Endothelial cell of umbilical vein (primary cell): ENCODE data around the gene CEP72. TPM values are rescaled to one million over a fixed set of nuclear protein-coding genes. Genes with fewer than 3 reads are reported as not detected.
A peak's percentile ranks its signal among the peaks of the same experiment; 100 is the strongest.

Source experiments
- BruUV-seq: library from RNA; stranded (reverse); fragments of 400-500 nt; replicated peaks from 2 replicates; lab custom pipeline; 2021; lab: Mats Ljungman, UMichigan
- CTCF ChIA-PET: fragments of 300-600, 350-600 bp; sonication (Branson Sonifier 250); formaldehyde crosslinking; loops from one replicate; lab custom pipeline; 2021; ENCODE audit warnings: antibody characterized with exemption, inconsistent platforms; lab: Charles Lee
- POLR2A ChIA-PET: fragments of 300-600, 350-600 bp; sonication (Branson Sonifier 250); formaldehyde crosslinking; loops from one replicate; lab custom pipeline; 2021; ENCODE audit warnings: antibody characterized with exemption, inconsistent platforms; lab: Charles Lee
- DNase-seq: peaks from one replicate; pipeline ENCODE4 v3.0.0-alpha.2; 2011; ENCODE audit warnings: low read depth, low spot score
- FAIRE-seq: peaks from 2 replicates; lab custom pipeline; 2011; peaks lifted over from hg19 to GRCh38; lab: Jason Lieb, UNC
- H2AFZ ChIP-seq: 2 replicates; pipeline ENCODE4 v1.6.0; 2012; ENCODE audit warnings: low read depth, low read length, control low read depth, inconsistent platforms
- H3K27ac ChIP-seq: 2 replicates; pipeline ENCODE4 v1.5.1; 2011; ENCODE audit warnings: low read depth, mild to moderate bottlenecking, control low read depth, low read length, moderate library complexity; ENCODE audit not compliant: insufficient read depth
- H3K27me3 ChIP-seq, 2 experiments: 2 replicates each; pipeline versions ENCODE4 v1.6.0 to v1.6.1; 2011; ENCODE audit warnings: low read length in 2 of 2, mixed read lengths in 1 of 2; ENCODE audit not compliant: control insufficient read depth in 2 of 2, insufficient read depth in 2 of 2
- H3K36me3 ChIP-seq, 2 experiments: 2 replicates in 1 of 2; 3 replicates in 1 of 2; pipeline ENCODE4 v1.5.1; 2011; ENCODE audit warnings: low read length in 2 of 2, mild to moderate bottlenecking in 1 of 2, moderate library complexity in 1 of 2; ENCODE audit not compliant: control insufficient read depth in 2 of 2, insufficient read depth in 2 of 2; ENCODE audit errors: extremely low read depth in 1 of 2
- H3K4me1 ChIP-seq: 3 replicates; pipeline ENCODE4 v1.5.1; 2011; ENCODE audit warnings: mild to moderate bottlenecking, low read length; ENCODE audit not compliant: control insufficient read depth, insufficient read depth; ENCODE audit errors: extremely low read depth
- H3K4me2 ChIP-seq: 2 replicates; pipeline ENCODE4 v1.6.1; 2011; ENCODE audit warnings: low read length, control low read depth, mixed read lengths; ENCODE audit not compliant: insufficient read depth
- H3K4me3 ChIP-seq, 3 experiments: fragments of 200-600 bp in 1 of 3; sonication (generic), shearing (Covaris generic) in 1 of 3; replicated peaks in 1 of 3; 2 replicates each; pipeline ENCODE4 v1.5.1; 2011 to 2016; ENCODE audit warnings: control low read depth in 3 of 3, low read length in 3 of 3, mild to moderate bottlenecking in 2 of 3, inconsistent platforms in 1 of 3, low read depth in 1 of 3, moderate library complexity in 1 of 3; ENCODE audit not compliant: insufficient read depth in 1 of 3
- H3K79me2 ChIP-seq: 2 replicates; pipeline ENCODE4 v1.6.0; 2012; ENCODE audit warnings: low read length, inconsistent platforms; ENCODE audit not compliant: control insufficient read depth, insufficient read depth
- H3K9ac ChIP-seq: replicated peaks from 2 replicates; pipeline ENCODE3; 2011; ENCODE audit warnings: low read length, control low read depth; ENCODE audit not compliant: insufficient read depth; ENCODE audit errors: extremely low read depth
- H3K9me1 ChIP-seq: replicated peaks from 3 replicates; pipeline ENCODE4 v1.6.0; 2011; ENCODE audit warnings: mild to moderate bottlenecking, low read length; ENCODE audit not compliant: control insufficient read depth, insufficient read depth; ENCODE audit errors: extremely low read depth
- H3K9me3 ChIP-seq: replicated peaks from 2 replicates; pipeline ENCODE4 v1.5.1; 2012; ENCODE audit warnings: low read length, inconsistent platforms; ENCODE audit not compliant: control insufficient read depth, insufficient read depth
- H4K20me1 ChIP-seq: replicated peaks from 2 replicates; pipeline ENCODE3; 2011; ENCODE audit warnings: mild to moderate bottlenecking, low read length; ENCODE audit not compliant: control insufficient read depth, insufficient read depth; ENCODE audit errors: extremely low read depth
- CTCF ChIP-seq, 2 donors: IDR thresholded peaks; 1 replicate in 1 of 2; 2 replicates in 1 of 2; pipeline ENCODE4 v1.5.1; 2011; ENCODE audit warnings: low read length in 2 of 2, mild to moderate bottlenecking in 2 of 2, moderate library complexity in 2 of 2, control low read depth in 1 of 2, inconsistent platforms in 1 of 2, low read depth in 1 of 2; ENCODE audit not compliant: insufficient read depth in 1 of 2; ENCODE audit errors: extremely low read depth in 1 of 2
- GATA2 ChIP-seq: IDR thresholded peaks from 2 replicates; pipeline ENCODE4 v1.7.0; 2011; ENCODE audit warnings: low read depth, mild to moderate bottlenecking, moderate library complexity, mixed read lengths, low read length; ENCODE audit not compliant: insufficient read length, insufficient read depth
- MAX ChIP-seq: IDR thresholded peaks from 2 replicates; pipeline ENCODE4 v1.6.1; 2011; ENCODE audit not compliant: insufficient read depth, insufficient read length
- MYC ChIP-seq: IDR thresholded peaks from one replicate; pipeline ENCODE4 v1.6.1; 2011; ENCODE audit warnings: mild to moderate bottlenecking, low read depth, low read length
- POLR2AphosphoS5 ChIP-seq: IDR thresholded peaks from 2 replicates; pipeline ENCODE4 v1.6.1; 2012; ENCODE audit warnings: low read depth, mild to moderate bottlenecking, control low read depth, low read length, moderate library complexity; ENCODE audit not compliant: insufficient read depth
- dilution Hi-C: fragments of 300-500 bp; cut with MboI; formaldehyde crosslinking; loops from one replicate; pipeline ENCODE4 v1.15.0; 2019; ENCODE audit warnings: low sequenced_read_pairs; ENCODE audit not compliant: extremely low pct_ligation_motif_present
- intact Hi-C: fragments of 100-400 bp; cut with micrococcal nuclease; formaldehyde crosslinking; loops from one replicate; pipeline ENCODE4 v1.10.0; 2022
- polyA plus RNA-seq, 4 experiments: library from polyadenylated mRNA; depleted of rRNA in 3 of 4; stranded (reverse) in 3 of 4; unstranded in 1 of 4; fragments of >200 nt; gene quantifications; 2 replicates each; pipeline versions ENCODE4 v1.2.1 to v1.2.3, GENCODE V29; 2011 to 2012; ENCODE audit warnings: missing spikeins in 1 of 4
- total RNA-seq: library from RNA; stranded (reverse); gene quantifications from 2 replicates; pipeline ENCODE4 v1.2.3, GENCODE V29; 2021

The CEP72 gene
- total and polyA plus RNA-seq, 2 donors (not counting 3 experiments of a cell fraction or from before 2014, with no cell fraction given), result 2.9 to 9.5 TPM

GRCh38 chr5:658103-658502 is 46.0 kb downstream of the CEP72 start:
- peak overlapping the region; percentile 40 for H3K9ac ChIP-seq
- CTCF ChIA-PET, result interaction anchor here (1.0 to 1.5 kb wide), 3 partner anchors 11 to 234 kb away, joined by 3 to 6 read pairs (median 4); partner anchors contain the start of genes BRD9 and TRIP13
- no peaks in the 10 kb centered on the region for H4K20me1 ChIP-seq
- no peaks in the 10 kb centered on the region for H3K27me3 ChIP-seq
- H2AFZ ChIP-seq, result no peak overlapping the region
- FAIRE-seq, result no peak
- peaks cover 10% of the 10 kb centered on the region for H3K4me1 ChIP-seq
- no peak for DNase-seq
- H3K9me3 ChIP-seq, result no peaks in the 10 kb centered on the region
- no peaks in the 10 kb centered on the region for H3K9me1 ChIP-seq
- dilution Hi-C loops (no loop called here), intact Hi-C loops (no loop called here)
- H3K4me3 ChIP-seq, result no peak overlapping the region
- peaks cover 0 to 2% of the 10 kb centered on the region in 2 experiments for H3K36me3 ChIP-seq
- no peak overlapping the region for H3K4me2 ChIP-seq
- POLR2A ChIA-PET, result no interaction called here
- H3K79me2 ChIP-seq, result no peaks in the 10 kb centered on the region
- TSS peak; percentile 86 for BruUV-seq
- no peak for TF ChIP-seq CTCF (IDR thresholded peaks at IDR 0.05; ENCODE audit: extremely low read depth in 1 of 2, insufficient read depth in 1 of 2, low read depth in 1 of 2, low read length in 2 of 2)
- TF ChIP-seq GATA2, result no peak
- TF ChIP-seq MYC, result no peak
- no peak for TF ChIP-seq POLR2AphosphoS5
- no peak for TF ChIP-seq MAX
- peak overlapping the region; percentile 82 for H3K27ac ChIP-seq
